ENCODE results near the gene SUGCT.

Gene SUGCT

DNA sequence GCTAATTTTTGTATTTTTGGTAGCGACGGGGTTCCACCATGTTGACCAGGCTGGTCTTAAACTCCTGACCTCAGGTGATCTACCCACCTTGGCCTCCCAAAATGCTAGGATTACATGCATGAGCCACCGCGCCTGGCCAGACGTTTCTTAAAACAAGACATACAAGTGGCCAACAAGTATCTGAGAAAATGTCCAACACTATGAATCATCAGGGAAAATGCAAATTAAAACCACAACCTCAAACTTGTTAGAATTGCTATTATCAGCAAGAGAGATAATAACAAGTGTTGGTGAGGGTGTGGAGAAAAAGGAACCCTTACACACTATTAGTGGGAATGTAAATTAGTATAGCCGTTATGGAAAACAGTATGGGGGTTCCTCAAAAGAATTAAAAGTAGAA lies 148.6 kb downstream of the SUGCT start:
- Histone ChIP-seq H3K36me3 (no peaks in the 10 kb centered on the region), H3K27ac (no peak overlapping the region), H4K20me1 (no peaks in the 10 kb centered on the region), H3K4me3 (no peak overlapping the region), H3K9me3 (peaks cover 6% of the 10 kb centered on the region; the same call in 1 of the 2 replicates), H3K4me1 (no peaks in the 10 kb centered on the region), H3K4me2 (no peak overlapping the region), H3K27me3 (no peaks in the 10 kb centered on the region), H3K9ac (no peak overlapping the region)
- TF ChIP-seq Cebpa-rat (IDR thresholded peaks at IDR 0.05): no peak

DNA sequence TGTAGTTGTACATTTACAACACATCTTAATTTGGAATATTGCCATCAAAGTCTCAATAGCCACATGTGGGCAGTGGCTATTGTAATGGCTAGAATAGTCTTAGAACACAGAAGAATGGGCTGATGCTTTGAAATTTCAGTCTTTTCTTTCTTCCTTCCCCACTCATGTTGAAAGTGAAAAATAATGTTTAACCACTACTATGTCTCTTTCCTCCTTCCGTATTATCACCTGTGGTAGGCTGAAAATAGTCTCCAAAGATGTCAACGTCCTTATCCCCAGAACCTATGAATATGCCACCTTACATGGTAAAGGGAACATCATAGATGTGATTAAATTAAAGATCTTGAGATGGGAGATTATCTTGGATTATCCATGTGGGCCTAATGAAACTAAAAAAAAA lies 154.0 kb downstream of the SUGCT start:
- Histone ChIP-seq H4K20me1 (no peaks in the 10 kb centered on the region), H3K4me3 (no peak overlapping the region), H3K27ac (no peak overlapping the region), H3K4me2 (no peak overlapping the region), H3K4me1 (peaks cover 13% of the 10 kb centered on the region), H3K9me3 (no peaks in the 10 kb centered on the region), H3K9ac (no peak overlapping the region), H3K36me3 (no peaks in the 10 kb centered on the region), H3K27me3 (no peaks in the 10 kb centered on the region)
- no peak for TF ChIP-seq Cebpa-rat (IDR thresholded peaks at IDR 0.05)

DNA sequence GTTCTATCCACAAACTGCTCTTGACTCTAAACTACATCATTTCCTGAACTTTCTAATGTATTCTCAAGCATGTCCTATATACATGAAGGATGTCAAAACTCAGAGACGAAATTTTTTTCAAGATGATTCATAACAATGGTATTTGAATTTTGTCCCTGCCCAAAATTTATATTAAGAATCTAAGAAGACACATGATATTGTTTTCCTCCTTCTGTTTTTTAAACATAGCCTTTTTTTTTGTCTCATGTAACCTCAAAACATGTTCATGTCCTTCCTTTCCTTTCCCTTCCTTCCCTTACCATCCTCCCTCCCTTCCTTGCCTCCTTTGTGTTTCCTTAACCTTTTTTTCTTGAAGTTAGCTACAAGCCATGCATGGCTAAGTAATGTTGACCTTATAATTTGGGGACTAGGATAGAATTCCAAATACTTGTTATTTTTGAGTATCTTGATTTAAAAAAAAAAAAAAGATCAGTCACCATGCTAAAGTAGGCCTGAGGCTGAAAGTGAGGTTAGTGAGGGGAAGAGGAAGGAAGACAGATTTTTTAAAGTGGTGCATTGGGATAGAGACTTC lies 163.0 kb downstream of the SUGCT start:
- TF ChIP-seq Cebpa-rat (IDR thresholded peaks at IDR 0.05): no peak
- Histone ChIP-seq H3K4me2 (peak overlapping the region; percentile 70), H3K9ac (no peak overlapping the region), H4K20me1 (no peaks in the 10 kb centered on the region), H3K36me3 (no peaks in the 10 kb centered on the region), H3K4me1 (peaks cover 33% of the 10 kb centered on the region), H3K27ac (no peak overlapping the region), H3K27me3 (no peaks in the 10 kb centered on the region), H3K4me3 (no peak overlapping the region), H3K9me3 (no peaks in the 10 kb centered on the region)

DNA sequence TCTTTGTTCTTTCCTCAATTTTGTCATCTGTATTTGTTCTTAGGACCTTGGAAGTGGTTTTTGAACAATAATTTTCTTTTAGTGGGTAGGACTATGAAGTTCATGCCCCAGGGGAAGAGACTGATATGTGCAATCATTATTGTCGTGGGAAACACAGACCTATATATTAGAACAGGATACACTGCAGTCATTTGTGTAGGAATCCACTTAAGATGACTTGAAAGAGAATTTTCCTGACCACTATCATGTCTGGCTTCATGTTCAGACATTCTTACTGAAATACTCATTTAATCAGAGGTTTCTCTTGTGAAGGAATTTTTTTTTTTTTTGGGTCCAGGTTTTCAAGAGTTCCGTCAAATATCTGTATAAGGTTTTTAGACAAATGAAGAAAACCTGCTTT lies 163.6 kb downstream of the SUGCT start:
- no peaks in the 10 kb centered on the region for H4K20me1 ChIP-seq
- H3K9me3 ChIP-seq: no peaks in the 10 kb centered on the region
- no peak overlapping the region for H3K9ac ChIP-seq
- H3K4me2 ChIP-seq: peak overlapping the region; percentile 70
- H3K4me1 ChIP-seq: peaks cover 32% of the 10 kb centered on the region
- TF ChIP-seq Cebpa-rat (IDR thresholded peaks at IDR 0.05): no peak
- H3K27ac ChIP-seq: no peak overlapping the region
- H3K27me3 ChIP-seq: no peaks in the 10 kb centered on the region
- H3K36me3 ChIP-seq: no peaks in the 10 kb centered on the region
- H3K4me3 ChIP-seq: no peak overlapping the region

DNA sequence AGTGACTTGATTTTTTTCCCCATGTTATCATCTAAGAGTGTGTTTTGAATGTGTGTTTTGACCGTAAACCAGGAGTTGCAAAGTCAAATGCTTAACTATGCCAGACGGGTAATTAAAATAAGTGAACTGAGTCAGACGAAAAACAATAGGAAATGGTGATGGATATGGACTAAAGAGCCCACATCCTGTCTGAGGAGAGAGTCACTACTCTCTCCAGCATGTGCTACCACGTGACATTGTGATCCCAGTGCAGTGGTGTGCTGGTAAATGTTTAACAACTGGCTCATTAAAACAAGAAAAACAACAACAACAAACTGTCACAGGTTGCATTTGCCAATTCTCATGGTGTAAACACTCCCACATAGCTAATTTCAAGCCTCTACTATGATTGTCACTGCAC lies 164.3 kb downstream of the SUGCT start:
- H3K4me3 ChIP-seq: no peak overlapping the region
- no peaks in the 10 kb centered on the region for H3K9me3 ChIP-seq
- peaks cover 32% of the 10 kb centered on the region for H3K4me1 ChIP-seq
- no peaks in the 10 kb centered on the region for H3K27me3 ChIP-seq
- H3K9ac ChIP-seq: no peak overlapping the region
- H3K36me3 ChIP-seq: no peaks in the 10 kb centered on the region
- peak overlapping the region; percentile 70 for H3K4me2 ChIP-seq
- no peak for TF ChIP-seq Cebpa-rat (IDR thresholded peaks at IDR 0.05)
- H3K27ac ChIP-seq: peak overlapping the region; percentile 10; the same call in 1 of the 2 replicates
- H4K20me1 ChIP-seq: no peaks in the 10 kb centered on the region

DNA sequence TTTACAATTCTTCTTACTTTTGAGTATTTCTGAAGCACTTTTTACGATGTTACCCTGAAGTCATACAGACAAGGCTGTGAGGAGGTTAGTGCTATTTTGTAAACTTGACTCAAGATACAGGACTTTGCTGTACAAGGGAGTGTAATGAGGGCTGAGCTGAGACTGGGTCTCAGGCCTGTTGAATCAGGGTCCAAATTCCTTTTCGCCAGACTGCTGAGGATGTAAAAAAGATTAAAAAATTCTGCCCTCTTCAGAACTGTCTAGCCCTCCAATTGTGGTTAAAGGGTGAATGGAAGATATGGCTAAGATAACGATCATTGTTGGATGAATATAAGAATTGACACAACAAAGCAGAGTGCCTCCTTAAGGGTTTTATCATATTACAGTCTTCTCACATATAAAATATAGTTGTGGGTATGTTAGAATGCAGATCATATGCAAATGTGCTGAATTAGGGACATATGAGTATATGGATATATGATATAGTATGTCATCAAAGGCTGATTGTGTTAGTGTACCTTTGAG lies 165.4 kb downstream of the SUGCT start:
- H3K36me3 ChIP-seq: no peaks in the 10 kb centered on the region
- no peak overlapping the region for H3K4me3 ChIP-seq
- no peak overlapping the region for H3K9ac ChIP-seq
- no peak overlapping the region for H3K4me2 ChIP-seq
- H3K27me3 ChIP-seq: no peaks in the 10 kb centered on the region
- no peak for TF ChIP-seq Cebpa-rat (IDR thresholded peaks at IDR 0.05)
- H4K20me1 ChIP-seq: no peaks in the 10 kb centered on the region
- no peak overlapping the region for H3K27ac ChIP-seq
- H3K9me3 ChIP-seq: no peaks in the 10 kb centered on the region
- peaks cover 32% of the 10 kb centered on the region for H3K4me1 ChIP-seq

DNA sequence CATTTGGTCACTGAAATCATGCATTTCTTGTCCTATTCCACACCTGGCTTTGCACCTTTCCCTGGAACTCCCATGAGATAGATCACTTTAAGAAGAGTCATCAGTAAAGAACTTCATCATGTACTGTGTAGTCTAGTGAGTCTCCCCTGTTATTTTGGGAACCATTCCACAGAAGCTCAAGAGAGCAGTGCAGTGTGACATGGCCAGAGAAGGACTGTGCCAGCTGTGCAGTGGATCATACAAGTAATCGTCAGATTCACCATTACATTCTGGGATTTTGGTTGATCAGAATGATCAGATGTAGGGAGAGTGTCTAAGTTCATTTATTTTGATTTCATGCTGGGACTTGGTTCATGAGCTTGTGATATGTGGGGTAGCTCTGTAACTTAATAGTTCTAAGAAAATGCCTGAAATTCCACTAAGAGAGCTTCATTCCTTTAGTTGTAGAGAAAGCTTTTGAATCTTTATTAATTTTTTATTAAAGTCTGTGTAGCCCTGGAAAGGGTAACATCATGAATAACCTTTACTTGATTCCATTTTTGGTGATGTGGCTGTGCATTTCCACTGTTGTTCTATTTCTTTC lies 166.8 kb downstream of the SUGCT start:
- TF ChIP-seq Cebpa-rat (IDR thresholded peaks at IDR 0.05): no peak
- no peak overlapping the region for H3K27ac ChIP-seq
- H3K4me3 ChIP-seq: no peak overlapping the region
- no peak overlapping the region for H3K4me2 ChIP-seq
- no peaks in the 10 kb centered on the region for H4K20me1 ChIP-seq
- H3K27me3 ChIP-seq: no peaks in the 10 kb centered on the region
- H3K36me3 ChIP-seq: no peaks in the 10 kb centered on the region
- H3K9ac ChIP-seq: no peak overlapping the region
- H3K4me1 ChIP-seq: peaks cover 32% of the 10 kb centered on the region
- no peaks in the 10 kb centered on the region for H3K9me3 ChIP-seq

DNA sequence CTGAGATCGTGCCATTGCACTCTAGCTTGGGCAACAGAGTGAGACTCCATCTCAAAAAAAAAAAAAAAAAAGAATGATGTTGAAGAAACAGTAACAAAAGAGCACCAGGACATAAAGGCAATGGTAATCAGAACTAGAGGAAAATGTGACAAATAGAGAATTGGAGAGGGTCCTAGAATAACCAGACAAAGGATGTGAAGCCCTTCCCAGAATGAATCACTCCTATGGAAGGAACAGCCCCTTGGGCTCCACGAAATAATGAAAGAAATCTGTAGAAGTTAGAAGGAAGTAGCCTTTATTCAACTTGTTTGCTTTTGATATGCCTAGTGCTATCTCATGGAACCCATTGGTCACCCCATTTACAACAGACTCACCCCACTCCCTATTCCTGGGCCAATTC lies 169.2 kb downstream of the SUGCT start:
- Histone ChIP-seq H3K36me3 (no peaks in the 10 kb centered on the region), H3K27ac (no peak overlapping the region), H3K9me3 (no peaks in the 10 kb centered on the region), H3K4me2 (no peak overlapping the region), H3K4me3 (no peak overlapping the region), H3K4me1 (peaks cover 12% of the 10 kb centered on the region), H4K20me1 (no peaks in the 10 kb centered on the region), H3K27me3 (no peaks in the 10 kb centered on the region), H3K9ac (no peak overlapping the region)
- TF ChIP-seq Cebpa-rat (IDR thresholded peaks at IDR 0.05): no peak

DNA sequence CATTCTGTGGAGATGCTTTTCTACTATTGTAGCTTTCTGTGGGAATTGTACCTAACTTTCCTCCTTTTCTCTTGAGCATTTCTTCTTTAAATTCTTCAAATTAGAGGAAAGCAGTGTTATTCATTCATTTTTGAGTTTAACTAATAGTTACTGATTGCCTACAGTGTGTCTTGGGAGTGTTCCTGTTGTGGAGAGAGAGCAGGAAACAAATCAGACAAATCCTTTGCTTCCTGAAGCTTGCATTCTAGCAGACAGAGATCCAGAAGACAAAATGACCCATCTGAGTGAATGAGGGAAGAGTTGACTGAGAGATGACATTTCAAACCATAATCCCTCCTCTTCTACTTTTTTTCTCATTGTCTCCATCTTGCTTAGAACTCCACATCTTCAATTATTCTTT lies 170.4 kb downstream of the SUGCT start:
- Histone ChIP-seq H3K4me3 (no peak overlapping the region), H3K4me1 (peaks cover 6% of the 10 kb centered on the region; the same call in 1 of the 2 replicates), H3K27ac (no peak overlapping the region), H3K27me3 (no peaks in the 10 kb centered on the region), H3K9me3 (no peaks in the 10 kb centered on the region), H4K20me1 (no peaks in the 10 kb centered on the region), H3K9ac (no peak overlapping the region), H3K4me2 (no peak overlapping the region), H3K36me3 (no peaks in the 10 kb centered on the region)
- no peak for TF ChIP-seq Cebpa-rat (IDR thresholded peaks at IDR 0.05)

DNA sequence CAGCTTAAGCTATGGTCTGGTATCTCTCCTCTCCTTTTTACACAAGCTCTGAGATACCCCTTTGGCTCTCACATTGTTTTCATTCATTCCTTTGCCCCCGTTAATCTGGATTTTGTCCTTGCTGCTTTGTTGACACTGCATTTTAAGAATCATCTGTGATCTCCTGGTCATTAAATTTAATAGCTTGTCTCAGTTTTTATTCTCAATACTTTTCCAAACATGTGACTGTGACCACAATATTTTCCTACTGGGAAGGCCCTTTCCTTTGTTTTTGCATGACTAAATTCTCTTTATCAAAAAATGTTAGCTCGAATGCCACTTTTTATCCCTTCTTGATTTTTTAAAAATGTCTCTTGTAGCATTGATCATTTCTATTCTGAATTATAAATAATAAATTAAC lies 171.2 kb downstream of the SUGCT start:
- no peak overlapping the region for H3K9ac ChIP-seq
- no peaks in the 10 kb centered on the region for H3K9me3 ChIP-seq
- H4K20me1 ChIP-seq: no peaks in the 10 kb centered on the region
- no peak overlapping the region for H3K4me2 ChIP-seq
- H3K4me1 ChIP-seq: no peaks in the 10 kb centered on the region
- H3K27me3 ChIP-seq: no peaks in the 10 kb centered on the region
- H3K27ac ChIP-seq: no peak overlapping the region
- no peak for TF ChIP-seq Cebpa-rat (IDR thresholded peaks at IDR 0.05)
- no peak overlapping the region for H3K4me3 ChIP-seq
- H3K36me3 ChIP-seq: no peaks in the 10 kb centered on the region
